HG02763 (cell line): Measurements from ENCODE around the gene VPS16.

Experiments
- ATAC-seq: cut with Tn5 transposase; IDR thresholded peaks from one replicate; pipeline ENCODE4 v1.9.1; 2021; ENCODE audit warnings: mild to moderate bottlenecking, moderate library complexity; ENCODE audit not compliant: unreplicated experiment

Gene VPS16

GRCh38 chr20:2833761-2834160, 6.8 kb upstream of the VPS16 start:
- no peak for ATAC-seq

- ATAC-seq: no peak
Measured at GRCh38 chr20:2834401-2835110, 6.0 kb upstream of the VPS16 start.

- no peak for ATAC-seq
Measured at GRCh38 chr20:2835331-2835796, 5.2 kb upstream of the VPS16 start.

DNA sequence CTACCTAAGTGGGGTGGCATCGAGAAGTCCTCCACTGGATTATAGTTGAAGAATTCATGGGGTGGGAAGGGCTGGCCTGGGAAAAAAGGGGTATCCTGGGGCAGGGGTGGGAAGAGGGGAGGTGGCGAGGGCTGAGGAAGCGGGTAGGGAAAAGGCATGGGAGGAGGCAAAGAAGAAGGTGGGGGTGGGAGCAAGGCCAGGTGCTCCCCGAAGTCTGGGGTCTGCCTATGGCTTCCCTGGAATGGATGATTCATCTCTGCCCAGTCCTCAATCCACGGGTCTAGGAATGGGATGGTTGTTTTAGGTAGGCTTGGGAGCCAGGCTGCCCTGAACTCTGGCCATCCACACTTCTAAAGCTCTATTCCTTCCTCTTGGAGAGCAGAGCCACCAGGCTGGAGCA, 4.5 kb upstream of the VPS16 start:
- ATAC-seq: no peak

- no peak for ATAC-seq
Measured at GRCh38 chr20:2837221-2837960, 3.2 kb upstream of the VPS16 start.

- no peak for ATAC-seq
Measured at GRCh38 chr20:2838170-2838797, 2.3 kb upstream of the VPS16 start.

GRCh38 chr20:2838847-2839671, 1.5 kb upstream of the VPS16 start:
- no peak for ATAC-seq

- ATAC-seq: peak; percentile 4
Measured at GRCh38 chr20:2839732-2840137, 810 bp upstream of the VPS16 start.

DNA sequence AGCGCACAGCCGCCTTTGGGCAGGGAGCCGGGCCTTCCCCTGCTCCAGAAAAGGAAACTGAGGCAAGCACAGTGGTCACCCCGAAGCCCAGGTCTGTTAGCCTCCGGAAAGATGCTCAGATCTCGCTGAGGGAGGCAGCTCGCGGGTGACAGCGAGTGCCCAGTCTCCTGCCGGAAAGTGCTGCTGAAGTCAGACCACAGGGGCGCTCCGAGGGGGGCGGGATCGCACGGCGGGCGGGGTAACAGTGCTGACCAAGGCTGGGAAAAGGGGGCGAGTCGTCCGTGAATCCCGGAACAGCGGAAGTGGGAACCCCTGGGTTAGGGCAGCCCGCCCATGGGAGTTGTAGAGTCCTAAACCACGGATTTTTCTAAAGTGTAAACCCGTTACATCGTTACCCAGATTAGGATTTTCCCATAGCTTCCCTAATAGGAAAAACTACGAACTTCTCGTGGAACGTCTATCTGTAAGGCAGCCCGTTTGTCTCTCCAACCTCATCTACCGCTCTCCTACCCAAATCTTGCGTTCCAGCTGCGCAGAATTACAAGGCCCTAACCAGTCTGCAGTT, 504 bp downstream of the VPS16 start:
- ATAC-seq: peak; percentile 18

- no peak for ATAC-seq
Measured at GRCh38 chr20:2845607-2846006, 5.1 kb downstream of the VPS16 start.

GRCh38 chr20:2846698-2847097, 6.2 kb downstream of the VPS16 start:
- no peak for ATAC-seq

DNA sequence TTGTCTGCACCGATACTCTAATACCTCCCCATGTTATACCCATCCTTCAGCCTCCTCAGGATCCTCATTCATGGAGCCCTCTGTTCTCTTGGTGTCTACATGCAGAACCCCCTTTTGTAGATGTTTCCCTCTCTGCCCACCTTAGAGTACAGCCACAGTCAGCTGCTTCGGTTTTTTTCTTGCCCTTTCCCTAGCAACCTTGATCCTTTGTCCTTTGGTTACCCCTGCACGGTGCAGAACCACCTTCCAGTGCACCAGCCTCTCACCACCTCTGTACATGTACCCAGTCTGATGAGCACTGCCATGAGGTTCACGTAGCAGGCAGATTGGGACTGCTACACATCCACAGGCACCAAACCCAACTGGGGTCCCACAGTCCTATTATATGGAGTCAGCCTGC, 7.3 kb downstream of the VPS16 start:
- ATAC-seq: no peak

- no peak for ATAC-seq
Measured at GRCh38 chr20:2849529-2849928, 9.0 kb downstream of the VPS16 start.

DNA sequence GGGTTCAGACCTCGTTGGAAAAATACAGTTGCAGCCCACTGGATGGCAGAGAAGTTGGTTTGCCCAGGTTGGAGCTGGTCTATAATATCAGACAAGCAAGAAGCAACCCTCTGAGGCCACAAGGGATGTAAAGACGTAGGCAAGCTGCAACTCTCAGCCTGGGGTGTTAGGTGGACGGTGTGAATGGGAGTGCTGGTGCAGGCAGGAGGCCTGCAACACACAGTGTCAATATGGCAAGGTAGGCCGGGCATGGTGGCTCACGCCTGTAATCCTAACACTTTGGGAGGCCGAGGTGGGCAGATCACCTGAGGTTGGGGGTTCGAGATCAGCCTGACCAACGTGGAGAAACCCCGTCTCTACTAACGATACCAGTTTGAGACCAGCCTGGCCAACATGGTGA, 10.5 kb downstream of the VPS16 start:
- no peak for ATAC-seq

DNA sequence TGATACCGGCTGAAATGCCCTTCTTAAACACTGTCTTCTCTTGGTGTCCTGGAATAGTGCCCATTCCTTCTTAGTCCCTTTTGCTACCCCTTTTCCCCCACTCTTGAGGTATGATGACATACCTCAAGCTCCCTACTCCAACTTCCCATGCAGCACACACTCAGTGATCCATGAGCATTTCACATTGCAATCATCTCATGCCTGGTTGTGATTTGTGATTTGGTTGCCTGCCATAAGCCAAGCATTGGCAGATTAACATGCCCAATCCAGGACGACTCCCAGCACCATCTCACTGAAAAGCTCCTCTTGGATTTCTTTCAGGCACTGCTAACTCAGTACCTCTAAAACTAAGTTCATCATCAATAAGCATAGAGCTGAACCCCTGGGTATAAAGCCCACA, 18.0 kb downstream of the VPS16 start:
- no peak for ATAC-seq

- ATAC-seq: no peak
Measured at GRCh38 chr20:2859330-2860121, 19.0 kb downstream of the VPS16 start.

DNA sequence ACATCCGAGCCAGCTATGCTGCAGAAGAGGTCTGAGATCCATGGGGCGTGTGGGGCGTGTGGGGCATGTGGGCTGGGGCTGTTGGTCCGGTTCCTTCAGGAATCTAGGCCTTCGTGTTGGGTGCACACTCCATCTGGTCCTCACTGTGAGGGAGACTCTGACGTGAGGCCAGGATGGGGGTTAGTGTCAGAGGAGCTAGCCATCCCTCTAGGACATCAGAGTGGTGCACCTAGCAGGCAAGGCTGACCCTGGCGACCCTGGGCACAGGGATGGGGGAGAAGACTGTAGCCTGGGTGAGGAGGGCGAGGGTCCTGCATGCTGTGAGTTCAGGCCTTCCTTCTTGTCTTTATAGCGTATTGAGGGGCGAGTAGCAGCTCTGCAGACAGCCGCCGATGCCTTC, 24.1 kb downstream of the VPS16 start:
- ATAC-seq: no peak

GRCh38 chr20:2865101-2865500, 24.6 kb downstream of the VPS16 start:
- no peak for ATAC-seq

DNA sequence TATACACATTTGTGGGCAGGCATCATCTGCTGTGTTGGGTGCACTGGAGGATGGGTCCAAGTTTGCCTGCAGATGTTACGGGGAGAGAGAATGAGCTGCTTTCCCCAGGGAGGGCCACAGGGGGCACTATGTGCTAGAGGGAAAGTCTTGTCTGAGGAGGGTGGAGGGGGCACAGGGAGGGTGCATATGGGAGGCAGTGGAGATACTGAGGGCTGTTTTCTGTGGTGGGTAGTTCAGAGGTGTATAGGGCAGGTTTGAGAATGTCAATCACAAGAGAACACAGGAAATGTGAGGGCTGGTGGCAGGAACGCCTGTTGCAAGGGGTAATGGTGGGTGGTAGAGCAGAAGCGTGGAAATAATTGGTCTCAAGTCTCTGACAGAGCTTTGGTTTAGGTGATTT, 25.1 kb downstream of the VPS16 start:
- ATAC-seq: no peak

DNA sequence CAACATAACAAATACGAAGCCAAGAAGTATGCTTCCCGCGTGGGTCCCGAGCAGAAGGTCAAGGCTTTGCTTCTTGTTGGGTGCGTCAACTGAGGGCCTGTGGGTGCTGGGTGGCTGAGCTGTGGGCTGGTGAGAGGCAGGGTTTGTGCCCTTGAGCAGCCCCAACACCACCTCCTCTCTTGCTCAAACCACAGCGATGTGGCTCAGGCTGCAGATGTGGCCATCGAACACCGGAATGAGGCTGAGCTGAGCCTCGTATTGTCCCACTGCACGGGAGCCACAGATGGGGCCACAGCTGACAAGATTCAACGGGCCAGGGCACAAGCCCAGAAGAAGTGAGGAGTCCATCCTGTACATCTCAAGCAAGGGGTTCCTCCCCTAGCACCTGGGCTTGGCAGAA, 25.7 kb downstream of the VPS16 start:
- no peak for ATAC-seq
